Measurements from ENCODE around the gene UBQLN4. TPM values are rescaled to one million over a fixed set of nuclear protein-coding genes. Genes with fewer than 3 reads are reported as not detected.
A peak's percentile ranks its signal among the peaks of the same experiment; 100 is the strongest.

UBQLN4 gene
- total and polyA plus RNA-seq, 7 donors: 36.8 to 73.9 (median 55.5) TPM

DNA sequence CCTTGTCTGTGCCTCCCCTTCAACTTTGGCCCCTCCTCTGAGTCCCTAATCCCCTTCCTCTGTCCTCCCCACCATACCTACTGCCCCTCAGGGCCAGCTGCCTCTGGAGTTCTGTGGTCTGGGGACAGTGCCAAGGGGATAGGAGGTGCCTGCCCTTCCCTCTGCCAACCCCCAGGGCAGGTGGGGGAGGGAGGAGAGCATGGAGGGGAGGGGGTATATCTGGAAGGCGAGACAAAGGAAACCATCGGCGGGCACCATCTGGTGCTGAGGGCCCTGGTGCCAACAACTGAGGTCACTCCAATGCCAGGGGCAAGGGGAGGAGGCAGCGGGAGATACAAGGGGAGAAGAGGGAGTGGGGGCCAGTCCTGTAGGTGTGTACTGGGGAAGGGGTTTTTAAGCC, 16.9 kb upstream of the UBQLN4 start:
- H3K4me1 ChIP-seq: no peaks in the 10 kb centered on the region
- ATAC-seq: no peak
- DNase-seq: no peak
- TF ChIP-seq CTCF (IDR thresholded peaks at IDR 0.05): no peak
- 34 to 50% (median 43%) methylated on average over 4 of the region's 4 CpGs for WGBS, 3 donors
- no peaks in the 10 kb centered on the region for H3K27me3 ChIP-seq (ENCODE audit: insufficient read depth in 3 of 3, low read length in 2 of 3)
- H3K36me3 ChIP-seq (ENCODE audit: insufficient read depth in 1 of 2, low read depth in 1 of 2): no peaks in the 10 kb centered on the region
- H3K27ac ChIP-seq: no peak overlapping the region
- intact Hi-C loops (cut with DNase I): no loop called here
- H3K9me3 ChIP-seq: no peaks in the 10 kb centered on the region
- H3K4me3 ChIP-seq: no peak overlapping the region

DNA sequence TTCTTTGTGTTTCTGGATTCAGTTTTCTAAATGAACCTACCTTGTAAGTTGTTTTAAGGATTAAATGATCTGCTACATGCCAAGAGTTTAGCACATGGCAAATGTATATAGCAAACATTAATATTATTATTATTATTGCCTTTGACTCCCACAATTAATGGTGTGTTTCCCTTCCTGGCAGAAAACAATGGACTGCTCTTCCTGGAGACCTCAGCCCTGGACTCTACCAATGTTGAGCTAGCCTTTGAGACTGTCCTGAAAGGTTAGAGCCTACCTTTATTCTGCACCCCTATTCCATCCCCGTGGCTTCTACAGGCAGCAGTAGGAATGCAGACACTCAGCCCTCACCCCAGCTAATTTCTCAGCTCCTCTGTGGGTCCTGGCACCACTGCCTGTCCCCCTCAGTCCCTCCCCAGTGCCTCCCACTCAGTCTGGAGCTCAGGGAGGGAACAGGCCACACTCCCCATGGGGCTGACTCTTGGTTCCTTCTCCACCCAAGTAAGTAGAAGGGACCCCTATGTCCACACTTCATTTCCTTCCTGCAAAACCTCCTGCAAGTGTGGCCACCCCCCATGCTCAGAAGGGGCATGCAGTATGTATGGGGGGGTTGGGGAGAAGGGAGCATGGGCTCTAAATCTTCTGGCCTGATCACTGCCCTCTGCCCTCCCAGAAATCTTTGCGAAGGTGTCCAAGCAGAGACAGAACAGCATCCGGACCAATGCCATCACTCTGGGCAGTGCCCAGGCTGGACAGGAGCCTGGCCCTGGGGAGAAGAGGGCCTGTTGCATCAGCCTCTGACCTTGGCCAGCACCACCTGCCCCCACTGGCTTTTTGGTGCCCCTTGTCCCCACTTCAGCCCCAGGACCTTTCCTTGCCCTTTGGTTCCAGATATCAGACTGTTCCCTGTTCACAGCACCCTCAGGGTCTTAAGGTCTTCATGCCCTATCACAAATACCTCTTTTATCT, 16.2 kb upstream of the UBQLN4 start:
- 27 to 62% (median 29%) methylated on average over 3 of the region's 3 CpGs for WGBS, 3 donors
- Histone ChIP-seq H3K4me3 (no peak overlapping the region), H3K27ac (no peak overlapping the region), H3K4me1 (no peaks in the 10 kb centered on the region), H3K9me3 (no peaks in the 10 kb centered on the region), H3K36me3 (ENCODE audit: insufficient read depth in 1 of 2, low read depth in 1 of 2) (no peaks in the 10 kb centered on the region), H3K27me3 (ENCODE audit: insufficient read depth in 3 of 3, low read length in 2 of 3) (no peaks in the 10 kb centered on the region)
- TF ChIP-seq CTCF (IDR thresholded peaks at IDR 0.05): no peak
- intact Hi-C loops (cut with DNase I): no loop called here
- no peak for DNase-seq
- ATAC-seq: peak in 3 of 4 donors; percentile 40 to 54 (median 43)

GRCh38 chr1:156067262-156067661, 13.7 kb upstream of the UBQLN4 start:
- H3K27ac ChIP-seq: no peak overlapping the region
- TF ChIP-seq CTCF (IDR thresholded peaks at IDR 0.05): no peak
- H3K36me3 ChIP-seq (ENCODE audit: insufficient read depth in 1 of 2, low read depth in 1 of 2): no peaks in the 10 kb centered on the region
- H3K4me3 ChIP-seq: no peak overlapping the region
- H3K27me3 ChIP-seq (ENCODE audit: insufficient read depth in 3 of 3, low read length in 2 of 3): no peaks in the 10 kb centered on the region
- WGBS, 3 donors: 82 to 88% (median 86%) methylated on average over 2 of the region's 2 CpGs
- DNase-seq (no peak), ATAC-seq (no peak)
- H3K4me1 ChIP-seq: no peaks in the 10 kb centered on the region
- no peaks in the 10 kb centered on the region for H3K9me3 ChIP-seq
- intact Hi-C loops (cut with DNase I): no loop called here

GRCh38 chr1:156065871-156066270, 12.3 kb upstream of the UBQLN4 start:
- Histone ChIP-seq H3K4me3 (no peak overlapping the region), H3K4me1 (no peaks in the 10 kb centered on the region), H3K27me3 (ENCODE audit: insufficient read depth in 3 of 3, low read length in 2 of 3) (no peaks in the 10 kb centered on the region), H3K9me3 (no peaks in the 10 kb centered on the region), H3K36me3 (ENCODE audit: insufficient read depth in 1 of 2, low read depth in 1 of 2) (no peaks in the 10 kb centered on the region), H3K27ac (no peak overlapping the region)
- TF ChIP-seq CTCF (IDR thresholded peaks at IDR 0.05): no peak
- WGBS, 3 donors: 75 to 82% (median 78%) methylated on average over 16 of the region's 16 CpGs
- intact Hi-C loops (cut with DNase I): no loop called here
- ATAC-seq (no peak), DNase-seq (no peak)
